ENCODE data around the gene RHBDF1. TPM values are rescaled to one million over a fixed set of nuclear protein-coding genes. Genes with fewer than 3 reads are reported as not detected.

Gene RHBDF1
- polyA plus RNA-seq, 2 of the 4 experiments (the other 2 are of a cell fraction), result 13.5 to 19.2 TPM

DNA sequence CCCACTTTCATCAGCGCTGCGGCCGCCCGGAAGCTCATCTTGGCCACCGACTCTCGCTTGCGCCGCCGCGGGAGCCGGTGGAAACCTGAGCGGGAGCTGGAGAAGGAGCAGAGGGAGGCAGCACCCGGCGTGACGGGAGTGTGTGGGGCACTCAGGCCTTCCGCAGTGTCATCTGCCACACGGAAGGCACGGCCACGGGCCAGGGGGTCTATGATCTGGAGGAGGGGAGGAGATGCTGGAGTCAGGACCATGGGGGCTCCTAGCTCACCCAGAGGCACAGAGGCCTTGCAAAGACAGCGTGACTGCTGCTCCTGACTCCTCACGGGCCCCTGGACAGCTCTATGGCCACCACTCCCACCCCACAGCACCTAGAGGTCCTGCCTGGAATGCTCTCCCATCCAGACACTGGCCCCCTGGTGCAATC lies 9.5 kb downstream of the RHBDF1 start:
- Histone ChIP-seq H3K4me2 (no peak overlapping the region), H3K9me3 (no peaks in the 10 kb centered on the region), H3K4me1 (no peaks in the 10 kb centered on the region; the same call in 2 of the 3 replicates), H3K4me3 (no peak overlapping the region), H3K27ac (no peak overlapping the region)
- no peak for DNase-seq (ENCODE audit: low read depth in 1 of 2, low spot score in 1 of 2)
- ChIA-PET CTCF (interaction anchor here (0.6 to 25.2 kb wide), 9 partner anchors 10 to 339 kb away, joined by 3 to 718 read pairs (median 6); partner anchors contain the start of genes DECR2, HBQ1, MPG and POLR3K), POLR2A (interaction anchor here (1.0 kb wide), 1 partner anchor 34 kb away, joined by 4 read pairs; no protein-coding TSS in a partner anchor)
- 93% methylated on average over 20 of the region's 21 CpGs for WGBS (ENCODE audit: missing lambda C conversion rate)
- no peak for TF ChIP-seq POLR2AphosphoS2 (conservative IDR thresholded peaks at IDR 0.05; ENCODE audit: low read length)
- FAIRE-seq, result no peak
- ATAC-seq, result no peak

DNA sequence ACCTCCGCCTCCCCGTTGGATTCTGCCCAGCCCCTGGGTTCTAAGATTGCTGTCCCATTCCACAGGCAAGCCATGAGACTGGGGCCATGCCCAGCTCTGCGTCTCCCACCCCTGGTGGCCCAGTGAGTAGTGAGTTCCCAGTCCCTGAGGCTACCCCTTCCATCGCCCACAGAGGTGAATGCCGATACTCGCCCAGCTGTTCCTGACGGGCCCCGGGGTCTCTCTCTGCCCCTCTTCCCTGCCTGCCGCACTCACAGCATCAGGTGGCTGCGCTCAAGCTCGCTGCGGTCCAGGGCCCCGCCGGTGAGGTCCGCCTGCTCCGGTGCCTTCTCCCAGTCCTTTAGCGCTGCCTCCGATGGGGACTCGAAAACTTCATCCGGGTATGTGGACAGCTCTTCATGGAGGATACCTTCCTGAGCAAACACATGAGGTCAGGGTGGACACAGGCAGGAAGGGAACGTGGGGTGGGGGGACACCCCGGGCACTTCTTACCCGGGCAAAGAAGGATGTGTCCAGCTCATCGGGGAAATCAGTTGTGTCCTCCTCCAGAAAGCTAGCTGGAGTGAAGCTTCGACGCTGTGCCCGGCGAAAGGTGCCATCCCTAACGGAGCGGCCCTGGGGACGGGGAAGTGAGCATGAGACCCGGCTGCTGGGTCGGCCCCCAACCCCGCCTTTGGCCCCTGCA lies 10.0 kb downstream of the RHBDF1 start:
- Histone ChIP-seq H3K27ac (no peak overlapping the region), H3K4me2 (no peak overlapping the region), H3K4me3 (no peak overlapping the region), H3K4me1 (no peaks in the 10 kb centered on the region; the same call in 2 of the 3 replicates), H3K9me3 (no peaks in the 10 kb centered on the region)
- ChIA-PET POLR2A (interaction anchor here (1.0 kb wide), 1 partner anchor 34 kb away, joined by 4 read pairs; no protein-coding TSS in a partner anchor), CTCF (interaction anchor here (0.8 to 25.2 kb wide), 8 partner anchors 10 to 339 kb away, joined by 3 to 718 read pairs (median 39); partner anchors contain the start of genes DECR2, HBQ1, MPG and POLR3K)
- 91% methylated on average over 34 of the region's 34 CpGs for WGBS (ENCODE audit: missing lambda C conversion rate)
- no peak for ATAC-seq
- TF ChIP-seq HEYL (CRISPR knock-in tag; IDR thresholded peaks at IDR 0.05) (no peak), HOXA7 (CRISPR knock-in tag; IDR thresholded peaks at IDR 0.05) (no peak), FOXS1 (CRISPR knock-in tag; IDR thresholded peaks at IDR 0.05) (no peak), NR3C1 (IDR thresholded peaks at IDR 0.05) (no peak), POLR2AphosphoS2 (conservative IDR thresholded peaks at IDR 0.05; ENCODE audit: low read length) (no peak), ZNF302 (CRISPR knock-in tag; IDR thresholded peaks at IDR 0.05) (no peak), RNF2 (IDR thresholded peaks at IDR 0.05; ENCODE audit: borderline replicate concordance, low read depth) (no peak), JUN (IDR thresholded peaks at IDR 0.05) (no peak), HDAC2 (IDR thresholded peaks at IDR 0.05) (no peak), FOSL2 (IDR thresholded peaks at IDR 0.05) (no peak), FOSL2 (CRISPR knock-in tag; IDR thresholded peaks at IDR 0.05) (no peak)
- TF ChIP-seq, protein P1, sequence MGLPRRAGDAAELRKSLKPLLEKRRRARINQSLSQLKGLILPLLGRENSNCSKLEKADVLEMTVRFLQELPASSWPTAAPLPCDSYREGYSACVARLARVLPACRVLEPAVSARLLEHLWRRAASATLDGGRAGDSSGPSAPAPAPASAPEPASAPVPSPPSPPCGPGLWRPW (IDR thresholded peaks at IDR 0.05), result no peak
- TF ChIP-seq, protein P2, sequence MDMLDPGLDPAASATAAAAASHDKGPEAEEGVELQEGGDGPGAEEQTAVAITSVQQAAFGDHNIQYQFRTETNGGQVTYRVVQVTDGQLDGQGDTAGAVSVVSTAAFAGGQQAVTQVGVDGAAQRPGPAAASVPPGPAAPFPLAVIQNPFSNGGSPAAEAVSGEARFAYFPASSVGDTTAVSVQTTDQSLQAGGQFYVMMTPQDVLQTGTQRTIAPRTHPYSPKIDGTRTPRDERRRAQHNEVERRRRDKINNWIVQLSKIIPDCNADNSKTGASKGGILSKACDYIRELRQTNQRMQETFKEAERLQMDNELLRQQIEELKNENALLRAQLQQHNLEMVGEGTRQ (IDR thresholded peaks at IDR 0.05), result no peak
- TF ChIP-seq, protein P3, sequence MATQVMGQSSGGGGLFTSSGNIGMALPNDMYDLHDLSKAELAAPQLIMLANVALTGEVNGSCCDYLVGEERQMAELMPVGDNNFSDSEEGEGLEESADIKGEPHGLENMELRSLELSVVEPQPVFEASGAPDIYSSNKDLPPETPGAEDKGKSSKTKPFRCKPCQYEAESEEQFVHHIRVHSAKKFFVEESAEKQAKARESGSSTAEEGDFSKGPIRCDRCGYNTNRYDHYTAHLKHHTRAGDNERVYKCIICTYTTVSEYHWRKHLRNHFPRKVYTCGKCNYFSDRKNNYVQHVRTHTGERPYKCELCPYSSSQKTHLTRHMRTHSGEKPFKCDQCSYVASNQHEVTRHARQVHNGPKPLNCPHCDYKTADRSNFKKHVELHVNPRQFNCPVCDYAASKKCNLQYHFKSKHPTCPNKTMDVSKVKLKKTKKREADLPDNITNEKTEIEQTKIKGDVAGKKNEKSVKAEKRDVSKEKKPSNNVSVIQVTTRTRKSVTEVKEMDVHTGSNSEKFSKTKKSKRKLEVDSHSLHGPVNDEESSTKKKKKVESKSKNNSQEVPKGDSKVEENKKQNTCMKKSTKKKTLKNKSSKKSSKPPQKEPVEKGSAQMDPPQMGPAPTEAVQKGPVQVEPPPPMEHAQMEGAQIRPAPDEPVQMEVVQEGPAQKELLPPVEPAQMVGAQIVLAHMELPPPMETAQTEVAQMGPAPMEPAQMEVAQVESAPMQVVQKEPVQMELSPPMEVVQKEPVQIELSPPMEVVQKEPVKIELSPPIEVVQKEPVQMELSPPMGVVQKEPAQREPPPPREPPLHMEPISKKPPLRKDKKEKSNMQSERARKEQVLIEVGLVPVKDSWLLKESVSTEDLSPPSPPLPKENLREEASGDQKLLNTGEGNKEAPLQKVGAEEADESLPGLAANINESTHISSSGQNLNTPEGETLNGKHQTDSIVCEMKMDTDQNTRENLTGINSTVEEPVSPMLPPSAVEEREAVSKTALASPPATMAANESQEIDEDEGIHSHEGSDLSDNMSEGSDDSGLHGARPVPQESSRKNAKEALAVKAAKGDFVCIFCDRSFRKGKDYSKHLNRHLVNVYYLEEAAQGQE (IDR thresholded peaks at IDR 0.05), result no peak
- FAIRE-seq, result no peak
- DNase-seq (ENCODE audit: low read depth in 1 of 2, low spot score in 1 of 2), result no peak

DNA sequence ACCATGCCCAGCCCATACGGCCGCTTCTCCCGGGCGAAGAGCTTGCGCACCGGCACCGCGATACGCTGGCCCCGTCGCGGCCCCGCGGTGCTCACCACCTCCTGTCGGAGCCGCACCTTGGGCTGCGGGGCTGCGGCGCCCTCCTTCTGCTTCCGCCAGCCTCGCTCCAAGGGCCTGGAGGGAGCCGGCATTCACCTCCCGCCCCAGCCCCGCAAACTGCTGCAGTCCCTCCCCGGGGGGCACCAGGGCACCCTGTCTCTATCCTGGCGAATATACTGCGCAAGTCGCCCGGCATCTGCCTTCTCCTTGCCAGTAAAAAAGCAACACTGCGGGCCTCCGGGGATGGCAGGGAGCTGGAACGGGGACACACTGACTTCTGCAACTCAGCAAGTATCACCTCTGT lies 10.6 kb downstream of the RHBDF1 start:
- 98% methylated on average over 30 of the region's 32 CpGs for WGBS (ENCODE audit: missing lambda C conversion rate)
- no peak for ATAC-seq
- no peak overlapping the region for H3K27ac ChIP-seq
- CTCF ChIA-PET, result interaction anchor here (1.0 to 25.2 kb wide), 7 partner anchors 9 to 300 kb away, joined by 3 to 718 read pairs (median 72); partner anchors contain the start of genes HBQ1, MPG, POLR3K and RHBDF1
- POLR2A ChIA-PET, result no interaction called here
- FAIRE-seq, result no peak
- no peaks in the 10 kb centered on the region for H3K9me3 ChIP-seq
- H3K4me2 ChIP-seq, result no peak overlapping the region
- H3K4me3 ChIP-seq, result no peak overlapping the region
- H3K4me1 ChIP-seq, result no peaks in the 10 kb centered on the region; the same call in 2 of the 3 replicates
- DNase-seq (ENCODE audit: low read depth in 1 of 2, low spot score in 1 of 2), result no peak
- no peak for TF ChIP-seq BHLHE40 (IDR thresholded peaks at IDR 0.05; ENCODE audit: low read depth, low read length)
- TF ChIP-seq HOXA7 (CRISPR knock-in tag; IDR thresholded peaks at IDR 0.05), result no peak
- TF ChIP-seq CHD4 (IDR thresholded peaks at IDR 0.05; ENCODE audit: borderline replicate concordance), result no peak
- TF ChIP-seq CEBPB (IDR thresholded peaks at IDR 0.05), result no peak
- TF ChIP-seq FOXS1 (CRISPR knock-in tag; IDR thresholded peaks at IDR 0.05), result no peak
- TF ChIP-seq MYC (IDR thresholded peaks at IDR 0.05; ENCODE audit: borderline replicate concordance, low read length), result no peak
- no peak for TF ChIP-seq NPAS2 (CRISPR knock-in tag; IDR thresholded peaks at IDR 0.05; ENCODE audit: borderline replicate concordance)
- no peak for TF ChIP-seq ZNF302 (CRISPR knock-in tag; IDR thresholded peaks at IDR 0.05)
- TF ChIP-seq HOXB5 (CRISPR knock-in tag; IDR thresholded peaks at IDR 0.05), result no peak
- TF ChIP-seq SMC3 (IDR thresholded peaks at IDR 0.05), result no peak
- TF ChIP-seq, protein P4, sequence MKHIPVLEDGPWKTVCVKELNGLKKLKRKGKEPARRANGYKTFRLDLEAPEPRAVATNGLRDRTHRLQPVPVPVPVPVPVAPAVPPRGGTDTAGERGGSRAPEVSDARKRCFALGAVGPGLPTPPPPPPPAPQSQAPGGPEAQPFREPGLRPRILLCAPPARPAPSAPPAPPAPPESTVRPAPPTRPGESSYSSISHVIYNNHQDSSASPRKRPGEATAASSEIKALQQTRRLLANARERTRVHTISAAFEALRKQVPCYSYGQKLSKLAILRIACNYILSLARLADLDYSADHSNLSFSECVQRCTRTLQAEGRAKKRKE (CRISPR knock-in tag; IDR thresholded peaks at IDR 0.05; ENCODE audit: low read depth), result no peak
- no peak for TF ChIP-seq ESRRA (IDR thresholded peaks at IDR 0.05; ENCODE audit: borderline replicate concordance, low read length)
- no peak for TF ChIP-seq HEYL (CRISPR knock-in tag; IDR thresholded peaks at IDR 0.05)
- no peak for TF ChIP-seq SREBF2 (IDR thresholded peaks at IDR 0.05)
